NB4 (cell line): ENCODE results near the gene BMP5.

ENCODE experiments used
- DNase-seq: peaks from one replicate; pipeline ENCODE4 v3.0.0; 2010; ENCODE audit warnings: low read depth
- H3K4me3 ChIP-seq: one replicate; pipeline ENCODE4 v1.5.1; 2011; ENCODE audit warnings: mild to moderate bottlenecking, low read depth, low read length, moderate library complexity
- MYC ChIP-seq: IDR thresholded peaks from 2 replicates; pipeline ENCODE4 v1.6.1; 2011; ENCODE audit warnings: low read depth, low read length
- POLR2A ChIP-seq: IDR thresholded peaks from 2 replicates; pipeline ENCODE4 v1.6.1; 2011; ENCODE audit warnings: mild to moderate bottlenecking; ENCODE audit not compliant: insufficient read length; ENCODE audit errors: extremely low read depth
- TF ChIP-seq, protein P1 (sequence below): IDR thresholded peaks from 2 replicates; pipeline ENCODE4 v1.6.1; 2011; ENCODE audit warnings: low read depth, low read length
- TF ChIP-seq, protein P2 (sequence below): IDR thresholded peaks from one replicate; pipeline ENCODE4 v1.5.1; 2012; ENCODE audit warnings: low read depth, low read length

Gene BMP5

DNA sequence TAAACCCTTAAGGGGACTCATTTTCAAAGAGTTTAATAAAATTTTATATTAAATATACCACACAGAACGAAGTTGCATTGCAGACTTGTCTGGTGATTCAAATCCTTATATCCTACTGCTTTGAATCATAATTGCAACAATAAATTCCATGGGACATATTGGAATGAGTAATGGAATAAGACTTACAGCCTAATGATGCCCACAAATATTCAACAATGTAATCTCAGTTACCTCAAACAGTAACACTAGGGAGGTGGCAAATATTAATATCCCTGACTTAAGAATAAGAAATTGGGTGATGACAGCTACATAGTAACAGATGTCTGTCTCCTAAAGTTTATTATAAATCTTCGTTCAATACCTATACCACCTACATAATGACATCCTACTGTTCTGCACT lies 52.6 kb downstream of the BMP5 start:
- H3K4me3 ChIP-seq: no peak overlapping the region
- no peak for TF ChIP-seq MYC
- TF ChIP-seq, protein P1, sequence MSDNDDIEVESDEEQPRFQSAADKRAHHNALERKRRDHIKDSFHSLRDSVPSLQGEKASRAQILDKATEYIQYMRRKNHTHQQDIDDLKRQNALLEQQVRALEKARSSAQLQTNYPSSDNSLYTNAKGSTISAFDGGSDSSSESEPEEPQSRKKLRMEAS: no peak
- TF ChIP-seq, protein P2, sequence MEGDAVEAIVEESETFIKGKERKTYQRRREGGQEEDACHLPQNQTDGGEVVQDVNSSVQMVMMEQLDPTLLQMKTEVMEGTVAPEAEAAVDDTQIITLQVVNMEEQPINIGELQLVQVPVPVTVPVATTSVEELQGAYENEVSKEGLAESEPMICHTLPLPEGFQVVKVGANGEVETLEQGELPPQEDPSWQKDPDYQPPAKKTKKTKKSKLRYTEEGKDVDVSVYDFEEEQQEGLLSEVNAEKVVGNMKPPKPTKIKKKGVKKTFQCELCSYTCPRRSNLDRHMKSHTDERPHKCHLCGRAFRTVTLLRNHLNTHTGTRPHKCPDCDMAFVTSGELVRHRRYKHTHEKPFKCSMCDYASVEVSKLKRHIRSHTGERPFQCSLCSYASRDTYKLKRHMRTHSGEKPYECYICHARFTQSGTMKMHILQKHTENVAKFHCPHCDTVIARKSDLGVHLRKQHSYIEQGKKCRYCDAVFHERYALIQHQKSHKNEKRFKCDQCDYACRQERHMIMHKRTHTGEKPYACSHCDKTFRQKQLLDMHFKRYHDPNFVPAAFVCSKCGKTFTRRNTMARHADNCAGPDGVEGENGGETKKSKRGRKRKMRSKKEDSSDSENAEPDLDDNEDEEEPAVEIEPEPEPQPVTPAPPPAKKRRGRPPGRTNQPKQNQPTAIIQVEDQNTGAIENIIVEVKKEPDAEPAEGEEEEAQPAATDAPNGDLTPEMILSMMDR: no peak
- TF ChIP-seq POLR2A: no peak
- no peak for DNase-seq

DNA sequence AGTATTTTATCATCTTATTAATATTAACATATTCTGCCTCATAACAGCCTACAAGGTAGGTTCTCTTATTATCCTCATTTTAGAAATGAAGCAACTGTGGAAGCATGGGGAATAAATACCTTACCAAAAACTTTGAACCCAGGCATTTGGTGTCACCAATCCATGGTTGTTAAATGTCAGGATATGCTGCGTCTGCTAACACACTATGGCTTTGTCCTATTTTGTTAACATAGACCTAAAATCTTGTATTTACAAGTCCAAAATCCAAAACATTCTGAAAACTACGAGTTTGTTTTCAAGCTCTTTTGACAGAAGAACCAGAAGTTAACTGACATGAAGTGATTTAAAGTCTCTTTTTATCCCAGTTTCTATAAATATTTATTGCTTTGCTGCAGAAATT lies 53.4 kb downstream of the BMP5 start:
- H3K4me3 ChIP-seq: no peak overlapping the region
- TF ChIP-seq, protein P1: no peak
- no peak for TF ChIP-seq POLR2A
- no peak for TF ChIP-seq MYC
- TF ChIP-seq, protein P2: no peak
- no peak for DNase-seq

DNA sequence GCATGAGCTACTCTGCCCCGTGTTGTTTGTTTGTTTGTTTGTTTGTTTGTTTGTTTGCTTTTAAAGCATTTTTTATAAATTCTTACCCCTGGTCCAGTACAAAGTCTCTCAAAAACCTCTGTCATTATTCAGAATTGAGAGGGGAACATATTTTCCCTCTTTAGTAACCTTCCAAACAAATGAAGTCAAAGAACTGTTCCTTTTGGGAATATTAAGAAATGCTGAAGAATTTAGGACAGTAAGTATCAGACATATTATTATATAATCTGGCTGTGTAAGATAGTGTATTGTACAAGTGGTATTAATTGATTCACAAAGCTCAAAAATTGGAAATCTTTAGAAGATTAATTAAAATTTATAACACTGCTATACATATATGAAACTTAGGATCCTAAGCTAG lies 54.7 kb downstream of the BMP5 start:
- no peak for DNase-seq
- no peak overlapping the region for H3K4me3 ChIP-seq
- TF ChIP-seq POLR2A: no peak
- TF ChIP-seq, protein P2: no peak
- TF ChIP-seq, protein P1: no peak
- no peak for TF ChIP-seq MYC

DNA sequence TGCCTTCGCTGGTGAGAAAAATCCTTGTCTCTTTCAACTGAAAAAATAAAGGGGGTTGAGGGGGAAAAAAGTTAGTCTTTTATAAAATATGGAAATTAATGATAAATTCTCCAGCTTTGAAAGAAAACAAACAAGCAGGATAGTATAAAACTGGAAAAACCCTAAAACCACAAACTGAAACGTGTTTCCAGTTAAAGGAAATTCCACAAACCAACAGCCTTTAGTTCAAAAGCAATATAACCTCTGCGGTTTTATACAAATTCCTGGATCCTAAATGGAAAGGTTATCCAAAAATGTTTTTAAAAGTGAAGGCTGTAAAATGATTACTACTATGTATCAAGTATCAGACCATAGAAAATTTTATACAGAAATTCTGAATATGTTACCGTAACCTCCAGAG lies 55.6 kb downstream of the BMP5 start:
- DNase-seq: no peak
- no peak overlapping the region for H3K4me3 ChIP-seq
- TF ChIP-seq, protein P1: no peak
- no peak for TF ChIP-seq POLR2A
- TF ChIP-seq, protein P2: no peak
- no peak for TF ChIP-seq MYC

DNA sequence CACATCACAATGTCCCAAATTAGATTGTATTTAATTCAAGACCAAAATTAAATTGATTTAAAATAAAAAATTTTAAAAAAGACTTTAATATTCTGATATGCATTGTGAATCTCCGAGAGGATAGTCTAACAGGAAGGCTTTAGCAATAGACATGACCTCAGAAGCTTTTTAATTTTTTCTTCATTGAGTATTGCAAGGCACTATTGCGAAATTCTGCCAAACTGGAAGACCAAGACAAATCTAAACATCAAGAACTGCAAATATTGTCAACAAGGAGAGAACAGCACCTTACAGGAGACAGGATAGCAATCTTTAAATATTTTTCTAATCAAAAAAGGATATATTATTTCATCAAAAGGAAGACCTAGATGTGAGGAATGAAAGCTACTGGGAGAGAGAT lies 56.9 kb downstream of the BMP5 start:
- no peak for DNase-seq
- TF ChIP-seq MYC: no peak
- TF ChIP-seq, protein P2: no peak
- TF ChIP-seq, protein P1: no peak
- TF ChIP-seq POLR2A: no peak
- H3K4me3 ChIP-seq: no peak overlapping the region

DNA sequence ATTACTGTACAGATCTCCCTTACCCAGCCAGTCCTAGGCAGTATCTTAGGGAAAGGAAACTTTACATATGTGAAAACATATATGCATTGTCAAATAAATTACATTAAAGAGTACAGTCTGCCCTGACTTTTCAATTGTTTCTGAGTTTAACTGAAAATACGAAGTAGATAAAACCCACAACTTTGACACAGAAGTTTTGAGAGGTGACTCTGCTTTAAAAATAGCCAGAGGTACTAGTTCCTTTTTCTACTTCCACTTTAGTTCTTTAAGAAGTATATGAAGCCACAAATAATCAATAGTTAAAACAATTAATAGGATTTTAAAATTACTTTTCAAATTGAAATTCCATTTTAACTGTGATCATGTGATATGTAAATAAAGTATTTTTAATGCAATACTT lies 62.9 kb downstream of the BMP5 start:
- H3K4me3 ChIP-seq: no peak overlapping the region
- no peak for DNase-seq
- TF ChIP-seq, protein P2: no peak
- no peak for TF ChIP-seq POLR2A
- no peak for TF ChIP-seq MYC
- TF ChIP-seq, protein P1: no peak
